Keratinocyte (primary cell): ENCODE measurements around the gene MRPS27. TPM values are rescaled to one million over a fixed set of nuclear protein-coding genes. Genes with fewer than 3 reads are reported as not detected.

Experiments
- DNase-seq: peaks from one replicate; pipeline ENCODE4 v3.0.0-alpha.2; 2011; ENCODE audit warnings: low read depth, missing footprints, low spot score
- FAIRE-seq: peaks from 2 replicates; lab custom pipeline; 2011; peaks lifted over from hg19 to GRCh38; lab: Jason Lieb, UNC
- H2AFZ ChIP-seq: 2 replicates; pipeline ENCODE4 v1.6.0; 2012; ENCODE audit warnings: low read length, control low read depth, inconsistent platforms; ENCODE audit not compliant: control insufficient read depth
- H3K27ac ChIP-seq: 2 replicates; pipeline ENCODE4 v1.5.1; 2011; ENCODE audit warnings: low read length; ENCODE audit not compliant: control insufficient read depth, insufficient read depth
- H3K27me3 ChIP-seq: 3 replicates; pipeline ENCODE4 v1.6.0; 2011; ENCODE audit warnings: low read length; ENCODE audit not compliant: control insufficient read depth, insufficient read depth; ENCODE audit errors: extremely low read depth
- H3K36me3 ChIP-seq, 2 experiments: 2 replicates in 1 of 2; 3 replicates in 1 of 2; pipeline ENCODE4 v1.5.1; 2011; ENCODE audit warnings: low read length in 2 of 2, mild to moderate bottlenecking in 1 of 2; ENCODE audit not compliant: control insufficient read depth in 2 of 2, insufficient read depth in 2 of 2; ENCODE audit errors: extremely low read depth in 1 of 2
- H3K4me1 ChIP-seq: 3 replicates; pipeline ENCODE4 v1.5.1; 2011; ENCODE audit warnings: low read length; ENCODE audit not compliant: control insufficient read depth, insufficient read depth; ENCODE audit errors: extremely low read depth
- H3K4me2 ChIP-seq: 3 replicates; pipeline ENCODE4 v1.6.0; 2011; ENCODE audit warnings: low read depth, low read length; ENCODE audit not compliant: control insufficient read depth, insufficient read depth; ENCODE audit errors: extremely low read depth
- H3K4me3 ChIP-seq, 3 experiments: fragments of 200-600 bp in 1 of 3; sonication (generic) in 1 of 3; 2 replicates in 2 of 3; 3 replicates in 1 of 3; pipeline ENCODE4 v1.5.1; 2011 to 2016; ENCODE audit warnings: low read length in 3 of 3, mild to moderate bottlenecking in 3 of 3, control low read depth in 2 of 3, inconsistent platforms in 1 of 3, low read depth in 1 of 3, mixed read lengths in 1 of 3, mixed run types in 1 of 3, moderate library complexity in 1 of 3; ENCODE audit not compliant: control insufficient read depth in 2 of 3, insufficient read depth in 2 of 3; ENCODE audit errors: extremely low read depth in 1 of 3
- H3K79me2 ChIP-seq: 2 replicates; pipeline ENCODE4 v1.6.0; 2012; ENCODE audit warnings: low read length; ENCODE audit not compliant: control insufficient read depth, insufficient read depth
- H3K9ac ChIP-seq: 3 replicates; pipeline ENCODE4 v1.6.0; 2011; ENCODE audit warnings: low read length; ENCODE audit not compliant: control insufficient read depth, insufficient read depth; ENCODE audit errors: extremely low read depth
- H3K9me1 ChIP-seq: 3 replicates; pipeline ENCODE4 v1.6.0; 2011; ENCODE audit warnings: low read length; ENCODE audit not compliant: control insufficient read depth, insufficient read depth; ENCODE audit errors: extremely low read depth
- H3K9me3 ChIP-seq: 2 replicates; pipeline ENCODE4 v1.5.1; 2012; ENCODE audit warnings: low read depth, low read length; ENCODE audit not compliant: control insufficient read depth
- H4K20me1 ChIP-seq: 3 replicates; pipeline ENCODE4 v1.6.0; 2011; ENCODE audit warnings: low read length; ENCODE audit not compliant: control insufficient read depth, insufficient read depth; ENCODE audit errors: extremely low read depth
- EZH2 ChIP-seq: IDR thresholded peaks from one replicate; pipeline ENCODE4 v1.6.1; 2012; ENCODE audit warnings: inconsistent platforms, mild to moderate bottlenecking, low read length, moderate library complexity
- dilution Hi-C: fragments of 300-500 bp; cut with MboI; formaldehyde crosslinking; loops from one replicate; pipeline ENCODE4 v1.7.0; 2020; ENCODE audit warnings: low sequenced_read_pairs; ENCODE audit not compliant: extremely low pct_ligation_motif_present
- polyA plus RNA-seq, 5 experiments: library from polyadenylated mRNA; depleted of rRNA in 3 of 5; stranded (reverse) in 3 of 5; stranded (forward) in 1 of 5; unstranded in 1 of 5; fragments of >200 nt; gene quantifications; 1 replicate in 1 of 5; 2 replicates in 3 of 5; 3 replicates in 1 of 5; pipeline versions ENCODE4 v1.2.1 to v1.2.3, GENCODE V29; 2011 to 2012; ENCODE audit warnings: missing spikeins in 2 of 5, low read depth in 1 of 5, low replicate concordance in 1 of 5
- TF ChIP-seq, protein P1 (sequence below), 3 experiments: IDR thresholded peaks in 1 of 3; conservative IDR thresholded peaks in 1 of 3; optimal IDR thresholded peaks in 1 of 3; 2 replicates in 2 of 3; 3 replicates in 1 of 3; pipeline versions ENCODE3 to v1.5.1; 2011; ENCODE audit warnings: low read length in 3 of 3, mild to moderate bottlenecking in 3 of 3, moderate library complexity in 2 of 3, control low read depth in 1 of 3, inconsistent platforms in 1 of 3; ENCODE audit not compliant: insufficient read depth in 2 of 3; ENCODE audit errors: extremely low read depth in 1 of 3

The MRPS27 gene
- polyA plus RNA-seq, 1 donor (not counting 4 experiments of a cell fraction or from before 2014, with no cell fraction given): 98.7 TPM

DNA sequence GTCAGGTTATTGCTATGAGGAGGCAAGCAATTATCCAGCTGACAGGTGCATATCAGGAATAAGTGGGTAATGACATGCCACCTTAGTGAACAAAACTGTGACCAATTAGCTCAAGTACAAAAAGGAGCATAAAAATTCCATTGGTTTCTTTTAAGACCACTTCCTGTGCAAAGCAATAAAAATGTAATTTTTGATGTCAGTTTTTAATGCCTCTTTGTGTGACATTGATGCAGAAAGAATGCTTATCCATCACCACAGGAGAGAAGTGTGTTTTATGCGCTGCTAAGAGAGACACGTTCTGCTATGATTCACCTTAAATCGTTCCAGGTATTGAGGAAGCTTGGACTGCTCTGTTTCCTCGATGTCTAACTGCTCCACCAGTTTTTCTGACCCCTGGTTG is 96.7 kb downstream of the MRPS27 start:
- FAIRE-seq: peak; percentile 9
- H3K36me3 ChIP-seq: peaks cover 33 to 43% of the 10 kb centered on the region in 2 experiments
- H3K4me1 ChIP-seq: no peaks in the 10 kb centered on the region
- dilution Hi-C loops: no loop called here
- no peaks in the 10 kb centered on the region for H3K79me2 ChIP-seq
- no peaks in the 10 kb centered on the region for H4K20me1 ChIP-seq
- no peak overlapping the region for H3K4me3 ChIP-seq
- H3K4me2 ChIP-seq: no peak overlapping the region
- TF ChIP-seq EZH2: no peak
- TF ChIP-seq, protein P1, sequence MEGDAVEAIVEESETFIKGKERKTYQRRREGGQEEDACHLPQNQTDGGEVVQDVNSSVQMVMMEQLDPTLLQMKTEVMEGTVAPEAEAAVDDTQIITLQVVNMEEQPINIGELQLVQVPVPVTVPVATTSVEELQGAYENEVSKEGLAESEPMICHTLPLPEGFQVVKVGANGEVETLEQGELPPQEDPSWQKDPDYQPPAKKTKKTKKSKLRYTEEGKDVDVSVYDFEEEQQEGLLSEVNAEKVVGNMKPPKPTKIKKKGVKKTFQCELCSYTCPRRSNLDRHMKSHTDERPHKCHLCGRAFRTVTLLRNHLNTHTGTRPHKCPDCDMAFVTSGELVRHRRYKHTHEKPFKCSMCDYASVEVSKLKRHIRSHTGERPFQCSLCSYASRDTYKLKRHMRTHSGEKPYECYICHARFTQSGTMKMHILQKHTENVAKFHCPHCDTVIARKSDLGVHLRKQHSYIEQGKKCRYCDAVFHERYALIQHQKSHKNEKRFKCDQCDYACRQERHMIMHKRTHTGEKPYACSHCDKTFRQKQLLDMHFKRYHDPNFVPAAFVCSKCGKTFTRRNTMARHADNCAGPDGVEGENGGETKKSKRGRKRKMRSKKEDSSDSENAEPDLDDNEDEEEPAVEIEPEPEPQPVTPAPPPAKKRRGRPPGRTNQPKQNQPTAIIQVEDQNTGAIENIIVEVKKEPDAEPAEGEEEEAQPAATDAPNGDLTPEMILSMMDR (optimal IDR thresholded peaks at IDR 0.05 in 1 of 3, IDR thresholded peaks at IDR 0.05 in 1 of 3, conservative IDR thresholded peaks at IDR 0.05 in 1 of 3; ENCODE audit: extremely low read depth in 1 of 3, insufficient read depth in 2 of 3, low read length in 3 of 3): no peak
- no peak overlapping the region for H3K27ac ChIP-seq
- no peak overlapping the region for H2AFZ ChIP-seq
- no peaks in the 10 kb centered on the region for H3K9me1 ChIP-seq
- H3K9me3 ChIP-seq: no peaks in the 10 kb centered on the region
- no peak overlapping the region for H3K9ac ChIP-seq
- no peaks in the 10 kb centered on the region for H3K27me3 ChIP-seq
- no peak for DNase-seq

DNA sequence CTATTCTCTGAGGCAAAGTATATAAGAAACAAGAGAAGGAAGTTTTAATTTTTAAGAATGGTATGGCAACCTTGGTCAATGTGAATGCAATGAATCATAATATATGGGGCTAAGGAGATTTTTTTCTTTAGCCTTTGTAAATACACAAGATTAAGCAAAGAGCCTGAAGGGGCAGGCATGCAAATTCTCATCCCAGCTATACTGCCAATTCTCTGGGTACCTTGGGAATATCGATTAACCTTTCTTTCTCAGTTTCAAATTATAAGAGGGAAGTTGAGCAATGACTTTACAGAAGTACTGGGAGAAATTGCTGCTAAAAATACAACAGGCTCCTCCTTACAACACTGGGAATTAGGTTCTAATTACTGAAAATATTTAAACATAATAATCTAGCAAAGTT is 97.5 kb downstream of the MRPS27 start:
- no peaks in the 10 kb centered on the region for H3K9me3 ChIP-seq
- FAIRE-seq: no peak

More for the DNA sequence above, 97.5 kb downstream of the MRPS27 start:
- Histone ChIP-seq H4K20me1 (no peaks in the 10 kb centered on the region), H3K79me2 (no peaks in the 10 kb centered on the region), H3K9me1 (no peaks in the 10 kb centered on the region), H3K27ac (no peak overlapping the region), H3K4me3 (no peak overlapping the region), H2AFZ (no peak overlapping the region), H3K27me3 (no peaks in the 10 kb centered on the region), H3K4me1 (no peaks in the 10 kb centered on the region), H3K9ac (no peak overlapping the region), H3K4me2 (no peak overlapping the region), H3K36me3 (peaks cover 34 to 49% of the 10 kb centered on the region in 2 experiments)
- TF ChIP-seq, protein P1 (optimal IDR thresholded peaks at IDR 0.05 in 1 of 3, IDR thresholded peaks at IDR 0.05 in 1 of 3, conservative IDR thresholded peaks at IDR 0.05 in 1 of 3; ENCODE audit: extremely low read depth in 1 of 3, insufficient read depth in 2 of 3, low read length in 3 of 3): no peak
- TF ChIP-seq EZH2: no peak
- DNase-seq: no peak
- dilution Hi-C loops: no loop called here
